Ovary (tissue), 3 donors: ENCODE data around the gene NFE2L3.

Experiments
- POLR2A ChIP-seq: fragments of 450-650 bp; IDR thresholded peaks from one replicate; pipeline ENCODE4 v1.6.1; 2017; ENCODE audit warnings: antibody characterized with exemption, mild to moderate bottlenecking, moderate library complexity
- TF ChIP-seq, protein P1 (sequence below), 3 donors: fragments of 450-650 bp in 2 of 3; fragments of 200-600 bp in 1 of 3; IDR thresholded peaks; one replicate each; pipeline versions ENCODE4 v1.5.1 to v1.8.0; 2016 to 2022; ENCODE audit warnings: antibody characterized with exemption in 3 of 3, mild to moderate bottlenecking in 1 of 3
- donor health status: DM: no; HTN: no; CAD: no.

GRCh38 chr7:26159243-26159642 lies 7.2 kb downstream of the NFE2L3 start:
- TF ChIP-seq, protein P1, sequence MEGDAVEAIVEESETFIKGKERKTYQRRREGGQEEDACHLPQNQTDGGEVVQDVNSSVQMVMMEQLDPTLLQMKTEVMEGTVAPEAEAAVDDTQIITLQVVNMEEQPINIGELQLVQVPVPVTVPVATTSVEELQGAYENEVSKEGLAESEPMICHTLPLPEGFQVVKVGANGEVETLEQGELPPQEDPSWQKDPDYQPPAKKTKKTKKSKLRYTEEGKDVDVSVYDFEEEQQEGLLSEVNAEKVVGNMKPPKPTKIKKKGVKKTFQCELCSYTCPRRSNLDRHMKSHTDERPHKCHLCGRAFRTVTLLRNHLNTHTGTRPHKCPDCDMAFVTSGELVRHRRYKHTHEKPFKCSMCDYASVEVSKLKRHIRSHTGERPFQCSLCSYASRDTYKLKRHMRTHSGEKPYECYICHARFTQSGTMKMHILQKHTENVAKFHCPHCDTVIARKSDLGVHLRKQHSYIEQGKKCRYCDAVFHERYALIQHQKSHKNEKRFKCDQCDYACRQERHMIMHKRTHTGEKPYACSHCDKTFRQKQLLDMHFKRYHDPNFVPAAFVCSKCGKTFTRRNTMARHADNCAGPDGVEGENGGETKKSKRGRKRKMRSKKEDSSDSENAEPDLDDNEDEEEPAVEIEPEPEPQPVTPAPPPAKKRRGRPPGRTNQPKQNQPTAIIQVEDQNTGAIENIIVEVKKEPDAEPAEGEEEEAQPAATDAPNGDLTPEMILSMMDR (IDR thresholded peaks at IDR 0.05): no peak
- no peak for TF ChIP-seq POLR2A
